GM23338 (cell line): Measurements from ENCODE around the gene MLC1. TPM values are rescaled to one million over a fixed set of nuclear protein-coding genes. Genes with fewer than 3 reads are reported as not detected.

Experiments
- ATAC-seq: fragments of 200-7000 bp; cut with Tn5 transposase; 3 replicates; pipeline ENCODE4 v1.9.1; 2020
- DNase-seq: peaks from one replicate; pipeline ENCODE4 v3.0.0-alpha.2; 2015; ENCODE audit warnings: low spot score
- H2AFZ ChIP-seq: fragments of 200-600 bp; sonication (generic); 2 replicates; pipeline ENCODE4 v1.8.0; 2016; ENCODE audit warnings: antibody characterized with exemption, mild to moderate bottlenecking, moderate library complexity
- H3F3A ChIP-seq: fragments of 200-600 bp; sonication (generic); replicated peaks from 2 replicates; pipeline ENCODE4 v1.8.0; 2017; ENCODE audit warnings: antibody characterized with exemption, mixed run types, low read depth
- H3K27ac ChIP-seq: fragments of 200-600 bp; sonication (generic); 2 replicates; pipeline ENCODE4 v1.6.1; 2016; ENCODE audit warnings: low read depth
- H3K27me3 ChIP-seq: fragments of 200-600 bp; sonication (generic); 2 replicates; pipeline ENCODE4 v1.8.0; 2016; ENCODE audit warnings: mild to moderate bottlenecking, mixed run types, moderate library complexity; ENCODE audit not compliant: insufficient read depth
- H3K36me3 ChIP-seq: fragments of 200-600 bp; sonication (generic); 2 replicates; pipeline ENCODE4 v1.8.0; 2016; ENCODE audit warnings: mild to moderate bottlenecking; ENCODE audit not compliant: insufficient read depth
- H3K4me1 ChIP-seq: fragments of 200-600 bp; sonication (generic); 2 replicates; pipeline ENCODE4 v1.8.0; 2016; ENCODE audit warnings: mild to moderate bottlenecking, moderate library complexity; ENCODE audit not compliant: insufficient read depth
- H3K4me2 ChIP-seq: fragments of 200-600 bp; sonication (generic); 2 replicates; pipeline ENCODE4 v1.7.1; 2017; ENCODE audit warnings: mixed run types
- H3K4me3 ChIP-seq: fragments of 200-600 bp; sonication (generic); 2 replicates; pipeline ENCODE4 v1.6.1; 2016; ENCODE audit warnings: mixed run types
- H3K79me2 ChIP-seq: fragments of 200-600 bp; sonication (generic); replicated peaks from 2 replicates; pipeline ENCODE4 v1.8.0; 2017; ENCODE audit warnings: mild to moderate bottlenecking; ENCODE audit not compliant: insufficient read depth
- H3K9me2 ChIP-seq: fragments of 200-600 bp; sonication (generic); 2 replicates; pipeline ENCODE4 v1.8.0; 2017; ENCODE audit not compliant: insufficient read depth
- H4K20me1 ChIP-seq: fragments of 200-600 bp; sonication (generic); replicated peaks from 2 replicates; pipeline ENCODE4 v1.8.0; 2017; ENCODE audit warnings: mild to moderate bottlenecking; ENCODE audit not compliant: insufficient read depth
- H3K27ac Mint-ChIP-seq: 2 replicates; pipeline ENCODE4 v1.8.0; 2020; ENCODE audit warnings: inconsistent platforms, mild to moderate bottlenecking, moderate library complexity, mixed read lengths
- H3K27me3 Mint-ChIP-seq: 3 replicates; pipeline ENCODE4 v1.8.0; 2022; ENCODE audit warnings: low read depth, mild to moderate bottlenecking, moderate library complexity, mixed read lengths, inconsistent platforms; ENCODE audit not compliant: insufficient read depth, poor library complexity
- H3K36me3 Mint-ChIP-seq: 3 replicates; pipeline ENCODE4 v1.8.0; 2021; ENCODE audit warnings: low read depth, mild to moderate bottlenecking, inconsistent platforms, moderate library complexity, mixed read lengths
- H3K4me1 Mint-ChIP-seq: 3 replicates; pipeline ENCODE4 v1.8.0; 2020; ENCODE audit warnings: mild to moderate bottlenecking, inconsistent platforms, mixed read lengths
- H3K4me3 Mint-ChIP-seq: 3 replicates; pipeline ENCODE4 v1.8.0; 2021; ENCODE audit warnings: moderate library complexity, mild to moderate bottlenecking, inconsistent platforms, mixed read lengths
- H3K9me3 Mint-ChIP-seq: 3 replicates; pipeline ENCODE4 v1.8.0; 2020; ENCODE audit warnings: moderate library complexity, mild to moderate bottlenecking, inconsistent platforms, mixed read lengths
- CREB1 ChIP-seq: fragments of 250-450 bp; sonication (Bioruptor Pico); IDR thresholded peaks from 2 replicates; pipeline ENCODE4 v1.5.0; 2020; ENCODE audit warnings: low read depth, mild to moderate bottlenecking, moderate library complexity
- ETS1 ChIP-seq: IDR thresholded peaks from 2 replicates; pipeline ENCODE4 v1.6.1; 2016; ENCODE audit warnings: antibody characterized with exemption
- EZH2 ChIP-seq: fragments of 200-600 bp; sonication (generic); IDR thresholded peaks from one replicate; pipeline ENCODE4 v1.8.0; 2017; ENCODE audit warnings: antibody characterized with exemption, mild to moderate bottlenecking, low read depth; ENCODE audit not compliant: unreplicated experiment
- EZH2phosphoT487 ChIP-seq: fragments of 200-600 bp; sonication (generic); IDR thresholded peaks from one replicate; pipeline ENCODE4 v1.8.1; 2018; ENCODE audit warnings: antibody characterized with exemption; ENCODE audit not compliant: unreplicated experiment
- JUNB ChIP-seq: IDR thresholded peaks from one replicate; pipeline ENCODE4 v1.6.1; 2016; ENCODE audit warnings: antibody characterized with exemption; ENCODE audit not compliant: unreplicated experiment
- NANOG ChIP-seq: IDR thresholded peaks from 2 replicates; pipeline ENCODE4 v1.6.1; 2016; ENCODE audit warnings: antibody characterized with exemption, borderline replicate concordance
- POLR2AphosphoS5 ChIP-seq: IDR thresholded peaks from 2 replicates; pipeline ENCODE4 v1.6.1; 2016; ENCODE audit warnings: antibody characterized with exemption, low read depth
- REST ChIP-seq: IDR thresholded peaks from one replicate; pipeline ENCODE4 v1.6.1; 2018; ENCODE audit warnings: antibody characterized with exemption; ENCODE audit not compliant: unreplicated experiment
- STAT1 ChIP-seq: IDR thresholded peaks from one replicate; pipeline ENCODE4 v1.6.1; 2016; ENCODE audit warnings: antibody characterized with exemption; ENCODE audit not compliant: unreplicated experiment
- ZNF114 ChIP-seq: fragments of 250-450 bp; sonication (Bioruptor Pico); IDR thresholded peaks from 2 replicates; pipeline ENCODE4 v1.5.0; 2020; ENCODE audit warnings: mild to moderate bottlenecking, moderate library complexity
- ZNF331 ChIP-seq: fragments of 250-450 bp; sonication (Bioruptor Pico); IDR thresholded peaks from 2 replicates; pipeline ENCODE4 v1.5.0; 2020; ENCODE audit warnings: low read depth, mild to moderate bottlenecking, moderate library complexity
- ZNF462 ChIP-seq: fragments of 250-450 bp; sonication (Bioruptor Pico); IDR thresholded peaks from 2 replicates; pipeline ENCODE4 v1.5.0; 2020; ENCODE audit warnings: mild to moderate bottlenecking, moderate library complexity
- polyA plus RNA-seq: library from polyadenylated mRNA; unstranded; fragments of >200 nt; fragmentation: Nextera tagmentation; extraction: Ambion mirVana; gene quantifications from 2 replicates; pipeline ENCODE4 v1.2.1, GENCODE V29; 2016
- total RNA-seq: library from RNA; depleted of rRNA; stranded (reverse); fragments of >200 nt; shearing (Covaris generic); gene quantifications from 2 replicates; pipeline ENCODE4 v1.2.3, GENCODE V29; 2014
- TF ChIP-seq, protein P1 (sequence below), 2 experiments: fragments of 200-600 bp in 1 of 2; sonication (generic) in 1 of 2; conservative IDR thresholded peaks; 2 replicates each; pipeline versions ENCODE4 v1.5.1 to v1.6.1; 2016 to 2017; ENCODE audit warnings: antibody characterized with exemption in 2 of 2, low read depth in 2 of 2, mild to moderate bottlenecking in 2 of 2, moderate library complexity in 1 of 2

Gene MLC1
- total and polyA plus RNA-seq, 2 experiments from 2014 or later = not detected

DNA sequence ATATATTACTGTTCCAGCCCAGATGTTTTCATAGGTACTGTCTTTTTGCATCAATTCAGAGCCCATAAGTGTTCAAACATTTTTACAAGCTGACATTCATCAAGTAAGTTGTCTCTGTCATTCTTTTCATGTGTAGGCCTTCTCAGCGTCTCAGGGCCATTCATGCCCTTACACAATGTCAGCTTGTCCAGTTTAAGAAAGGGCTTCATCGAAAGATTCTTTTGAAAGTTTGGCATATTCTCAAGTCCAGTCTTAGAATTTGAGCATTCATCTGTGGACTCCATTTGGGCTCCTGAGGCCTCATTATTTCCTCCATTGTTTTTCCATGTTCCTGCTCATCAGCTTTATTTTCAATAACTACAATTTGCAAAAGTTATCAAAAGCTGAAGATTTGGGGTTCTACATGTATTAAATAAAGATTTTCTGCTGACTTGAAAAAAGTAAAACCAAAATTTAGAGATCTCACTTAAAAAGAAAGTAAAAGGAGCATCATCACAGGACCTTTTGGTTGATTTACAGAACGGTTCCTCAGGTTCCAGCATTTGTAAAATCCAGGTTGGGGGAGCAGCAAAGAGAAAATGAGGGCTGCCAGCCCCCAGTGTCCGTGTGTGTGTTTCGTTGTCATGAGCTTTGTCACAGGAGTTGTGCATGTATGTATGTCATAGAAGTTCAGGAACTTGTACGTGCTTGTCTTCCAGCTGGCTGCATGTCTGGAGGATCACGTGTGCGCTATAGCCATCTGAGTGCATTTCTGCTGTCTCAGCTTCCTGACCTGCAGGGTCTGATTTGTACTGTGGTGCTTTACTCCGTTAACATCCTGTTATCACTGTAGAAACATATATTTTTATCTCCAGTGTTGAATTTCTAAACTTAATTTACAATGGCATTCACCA, 20.2 kb upstream of the MLC1 start:
- H3K4me3 ChIP-seq = no peak overlapping the region
- H3K36me3 Mint-ChIP-seq = no peaks in the 10 kb centered on the region
- ATAC-seq (no peak), DNase-seq (no peak)
- no peak overlapping the region for H3K4me3 Mint-ChIP-seq
- no peak overlapping the region for H3K27ac ChIP-seq
- H3K9me3 Mint-ChIP-seq = no peaks in the 10 kb centered on the region; the same call in 2 of the 3 replicates
- H3K4me1 Mint-ChIP-seq = no peaks in the 10 kb centered on the region
- H3K36me3 ChIP-seq = no peaks in the 10 kb centered on the region
- no peaks in the 10 kb centered on the region for H3K9me2 ChIP-seq
- TF ChIP-seq ZNF114 = no peak
- TF ChIP-seq NANOG = no peak
- no peak for TF ChIP-seq ZNF331 (CRISPR knock-in tag)
- no peak for TF ChIP-seq ETS1
- TF ChIP-seq, protein P1, sequence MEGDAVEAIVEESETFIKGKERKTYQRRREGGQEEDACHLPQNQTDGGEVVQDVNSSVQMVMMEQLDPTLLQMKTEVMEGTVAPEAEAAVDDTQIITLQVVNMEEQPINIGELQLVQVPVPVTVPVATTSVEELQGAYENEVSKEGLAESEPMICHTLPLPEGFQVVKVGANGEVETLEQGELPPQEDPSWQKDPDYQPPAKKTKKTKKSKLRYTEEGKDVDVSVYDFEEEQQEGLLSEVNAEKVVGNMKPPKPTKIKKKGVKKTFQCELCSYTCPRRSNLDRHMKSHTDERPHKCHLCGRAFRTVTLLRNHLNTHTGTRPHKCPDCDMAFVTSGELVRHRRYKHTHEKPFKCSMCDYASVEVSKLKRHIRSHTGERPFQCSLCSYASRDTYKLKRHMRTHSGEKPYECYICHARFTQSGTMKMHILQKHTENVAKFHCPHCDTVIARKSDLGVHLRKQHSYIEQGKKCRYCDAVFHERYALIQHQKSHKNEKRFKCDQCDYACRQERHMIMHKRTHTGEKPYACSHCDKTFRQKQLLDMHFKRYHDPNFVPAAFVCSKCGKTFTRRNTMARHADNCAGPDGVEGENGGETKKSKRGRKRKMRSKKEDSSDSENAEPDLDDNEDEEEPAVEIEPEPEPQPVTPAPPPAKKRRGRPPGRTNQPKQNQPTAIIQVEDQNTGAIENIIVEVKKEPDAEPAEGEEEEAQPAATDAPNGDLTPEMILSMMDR (conservative IDR thresholded peaks at IDR 0.05; ENCODE audit: low read depth in 2 of 2) = no peak
- TF ChIP-seq POLR2AphosphoS5 = no peak
- TF ChIP-seq EZH2 = no peak
- TF ChIP-seq STAT1 = no peak
- TF ChIP-seq CREB1 (CRISPR knock-in tag) = no peak
- no peak for TF ChIP-seq EZH2phosphoT487
- no peak for TF ChIP-seq REST
- no peak for TF ChIP-seq ZNF462 (CRISPR knock-in tag)
- no peak for TF ChIP-seq JUNB
- H3K79me2 ChIP-seq = no peaks in the 10 kb centered on the region
- H3K4me2 ChIP-seq = no peak overlapping the region
- H4K20me1 ChIP-seq = no peaks in the 10 kb centered on the region
- H2AFZ ChIP-seq = no peak overlapping the region
- H3K4me1 ChIP-seq = no peaks in the 10 kb centered on the region
- peaks cover 6% of the 10 kb centered on the region for H3K27me3 Mint-ChIP-seq
- H3F3A ChIP-seq = no peaks in the 10 kb centered on the region
- no peaks in the 10 kb centered on the region for H3K27me3 ChIP-seq
- no peak overlapping the region for H3K27ac Mint-ChIP-seq
